Melanocyte of skin (primary cell): ENCODE measurements around the gene CEBPG. TPM values are rescaled to one million over a fixed set of nuclear protein-coding genes. Genes with fewer than 3 reads are reported as not detected.

Experiments
- total RNA-seq, 2 donors: library from RNA; depleted of rRNA; stranded (reverse); fragments of >200 nt; gene quantifications; 2 replicates each; pipeline ENCODE4 v1.2.3, GENCODE V29; 2012

CEBPG gene
- 10 to 100 TPM in 1 of 2 donors, 1 to 10 TPM in 1; 7.9 to 13.0 TPM for total RNA-seq

GRCh38 chr19:33373453-33374235 lies at the start of gene CEBPG:
Gene CEBPG, plus strand, starts transcription at chr19:33373709. Its CDS starts 5,531 bp downstream, at chr19:33379240.

Other genes starting within 250 kb of the CEBPG start
- not detected for gene WDR88, start 241.6 kb upstream of the CEBPG start, total RNA-seq
- gene LRP3, start 179.4 kb upstream of the CEBPG start, total RNA-seq = 10 to 100 TPM; 11.0 to 13.1 TPM
- gene SLC7A10, start 147.9 kb upstream of the CEBPG start, total RNA-seq = not detected
- gene CEBPA, start 71.2 kb upstream of the CEBPG start, total RNA-seq = under 1 TPM in 1 of 2 donors, not detected in 1; under 0.01 TPM
- gene PEPD, start 148.1 kb downstream of the CEBPG start, total RNA-seq = 100 to 1,000 TPM; 144 to 153 TPM
- not detected for gene CHST8, start 248.2 kb downstream of the CEBPG start, total RNA-seq